ENCODE results near the gene CACNA1I. TPM values are rescaled to one million over a fixed set of nuclear protein-coding genes. Genes with fewer than 3 reads are reported as not detected.
A peak's percentile ranks its signal among the peaks of the same experiment; 100 is the strongest.

CACNA1I gene
- total RNA-seq, 1 donor from 2014 or later, result 0.07 TPM

DNA sequence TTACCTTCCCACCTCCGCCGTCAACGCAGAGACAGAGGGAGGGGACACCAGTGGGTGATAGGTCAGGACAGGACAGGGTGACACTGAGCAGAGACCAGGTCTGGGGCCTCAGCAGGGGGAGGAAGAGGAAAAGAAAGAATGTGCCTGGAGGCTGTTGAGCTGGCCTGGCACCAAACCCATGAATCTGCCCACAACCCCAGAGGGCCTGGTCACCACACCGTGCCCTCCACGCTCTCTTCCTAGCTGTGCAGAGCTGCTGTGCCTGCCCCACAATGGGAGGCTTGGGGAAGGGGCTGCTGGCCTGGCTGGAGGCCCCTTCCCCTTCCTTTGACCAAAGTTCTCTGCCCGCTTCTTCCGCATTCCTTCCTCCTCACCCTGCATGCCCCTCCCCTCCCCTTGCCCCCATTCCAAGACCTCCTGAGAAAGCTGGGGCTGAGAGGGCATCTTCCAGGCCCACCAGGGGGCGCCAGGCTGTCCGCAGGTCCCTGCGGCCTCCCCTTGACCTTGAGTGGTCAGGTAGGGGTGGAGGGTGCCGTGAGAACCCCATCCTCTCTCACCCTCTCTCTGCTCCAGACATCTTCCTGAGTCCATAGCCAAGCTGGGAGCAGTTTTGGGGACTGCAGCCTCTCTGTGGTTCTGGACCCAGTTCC lies 11.0 kb upstream of the CACNA1I start:
- Mint-ChIP-seq H3K27me3 (ENCODE audit: low read depth) (peaks cover 67% of the 10 kb centered on the region), H3K4me1 (peaks cover 5% of the 10 kb centered on the region), H3K9me3 (no peaks in the 10 kb centered on the region), H3K4me3 (no peak overlapping the region), H3K36me3 (ENCODE audit: low read depth) (no peaks in the 10 kb centered on the region), H3K27ac (ENCODE audit: unreplicated experiment) (no peak overlapping the region)
- TF ChIP-seq, protein P1, sequence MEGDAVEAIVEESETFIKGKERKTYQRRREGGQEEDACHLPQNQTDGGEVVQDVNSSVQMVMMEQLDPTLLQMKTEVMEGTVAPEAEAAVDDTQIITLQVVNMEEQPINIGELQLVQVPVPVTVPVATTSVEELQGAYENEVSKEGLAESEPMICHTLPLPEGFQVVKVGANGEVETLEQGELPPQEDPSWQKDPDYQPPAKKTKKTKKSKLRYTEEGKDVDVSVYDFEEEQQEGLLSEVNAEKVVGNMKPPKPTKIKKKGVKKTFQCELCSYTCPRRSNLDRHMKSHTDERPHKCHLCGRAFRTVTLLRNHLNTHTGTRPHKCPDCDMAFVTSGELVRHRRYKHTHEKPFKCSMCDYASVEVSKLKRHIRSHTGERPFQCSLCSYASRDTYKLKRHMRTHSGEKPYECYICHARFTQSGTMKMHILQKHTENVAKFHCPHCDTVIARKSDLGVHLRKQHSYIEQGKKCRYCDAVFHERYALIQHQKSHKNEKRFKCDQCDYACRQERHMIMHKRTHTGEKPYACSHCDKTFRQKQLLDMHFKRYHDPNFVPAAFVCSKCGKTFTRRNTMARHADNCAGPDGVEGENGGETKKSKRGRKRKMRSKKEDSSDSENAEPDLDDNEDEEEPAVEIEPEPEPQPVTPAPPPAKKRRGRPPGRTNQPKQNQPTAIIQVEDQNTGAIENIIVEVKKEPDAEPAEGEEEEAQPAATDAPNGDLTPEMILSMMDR (conservative IDR thresholded peaks at IDR 0.05), result peak; percentile 53
- DNase-seq (ENCODE audit: low read depth, low spot score), result no peak

DNA sequence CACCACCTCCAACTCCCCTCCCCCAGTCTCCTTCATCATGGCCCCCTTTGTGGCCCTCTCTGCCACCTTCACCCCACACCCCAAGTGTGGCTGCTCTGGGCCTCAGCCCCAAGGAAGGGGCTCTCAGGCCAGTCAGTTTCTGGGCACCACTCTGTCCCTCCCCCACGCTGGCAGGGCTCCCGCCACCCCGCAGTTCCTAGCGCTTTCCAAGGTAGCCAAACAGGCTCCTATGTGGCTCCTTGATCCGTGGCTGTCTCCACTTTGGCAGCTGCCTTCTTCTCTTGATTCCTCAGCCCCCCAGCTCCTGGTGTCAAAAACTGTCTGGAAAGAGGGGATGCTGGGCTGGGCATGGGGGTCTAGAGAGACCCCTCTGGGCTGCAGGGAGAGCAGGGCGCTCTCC lies 10.4 kb upstream of the CACNA1I start:
- TF ChIP-seq, protein P1 (conservative IDR thresholded peaks at IDR 0.05), result no peak
- peaks cover 63% of the 10 kb centered on the region for H3K27me3 Mint-ChIP-seq (ENCODE audit: low read depth)
- peaks cover 5% of the 10 kb centered on the region for H3K4me1 Mint-ChIP-seq
- no peak for DNase-seq (ENCODE audit: low read depth, low spot score)
- H3K27ac Mint-ChIP-seq (ENCODE audit: unreplicated experiment), result no peak overlapping the region
- no peak overlapping the region for H3K4me3 Mint-ChIP-seq
- no peaks in the 10 kb centered on the region for H3K36me3 Mint-ChIP-seq (ENCODE audit: low read depth)
- no peaks in the 10 kb centered on the region for H3K9me3 Mint-ChIP-seq

DNA sequence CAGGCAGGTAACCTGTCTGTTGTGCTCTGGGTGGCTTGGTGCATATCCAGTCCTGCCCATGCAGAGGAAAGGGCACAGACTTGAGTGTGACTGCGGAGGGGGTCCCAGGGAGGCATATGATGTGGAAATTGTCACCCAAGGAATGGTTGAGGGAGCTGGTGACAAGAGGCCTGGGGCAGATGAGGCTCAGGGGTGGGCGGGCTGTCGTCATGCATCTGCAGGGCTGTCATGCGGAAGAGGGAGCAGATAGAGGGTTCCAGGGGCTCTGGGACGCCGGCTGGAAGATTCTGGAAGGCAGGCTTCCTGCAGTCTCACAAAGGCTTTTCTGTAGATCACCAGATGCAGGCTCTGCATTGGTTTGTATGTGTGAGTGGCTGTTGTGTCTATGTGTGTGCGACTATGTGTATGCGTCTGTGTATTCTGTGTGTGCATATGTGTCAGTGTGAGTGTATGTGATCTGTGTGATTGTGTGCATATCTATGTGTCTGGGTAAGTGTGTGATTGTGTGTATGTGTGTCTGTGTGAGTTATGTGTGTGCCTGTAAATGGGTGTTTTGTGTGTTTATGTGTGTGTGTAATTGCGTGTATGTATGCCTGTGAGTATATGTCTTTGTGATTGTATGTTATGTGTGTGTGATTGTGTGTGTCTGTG lies 7.6 kb upstream of the CACNA1I start:
- Mint-ChIP-seq H3K36me3 (ENCODE audit: low read depth) (no peaks in the 10 kb centered on the region), H3K9me3 (peaks cover 7% of the 10 kb centered on the region), H3K27ac (ENCODE audit: unreplicated experiment) (no peak overlapping the region), H3K4me3 (no peak overlapping the region), H3K4me1 (no peaks in the 10 kb centered on the region), H3K27me3 (ENCODE audit: low read depth) (peaks cover 39% of the 10 kb centered on the region)
- DNase-seq (ENCODE audit: low read depth, low spot score), result no peak
- TF ChIP-seq, protein P1 (conservative IDR thresholded peaks at IDR 0.05), result no peak

- peaks cover 33% of the 10 kb centered on the region for H3K27me3 Mint-ChIP-seq (ENCODE audit: low read depth)
- TF ChIP-seq, protein P1 (conservative IDR thresholded peaks at IDR 0.05), result no peak
- no peak for DNase-seq (ENCODE audit: low read depth, low spot score)
- peaks cover 7% of the 10 kb centered on the region for H3K9me3 Mint-ChIP-seq
- no peak overlapping the region for H3K4me3 Mint-ChIP-seq
- no peaks in the 10 kb centered on the region for H3K36me3 Mint-ChIP-seq (ENCODE audit: low read depth)
- H3K4me1 Mint-ChIP-seq, result no peaks in the 10 kb centered on the region
- H3K27ac Mint-ChIP-seq (ENCODE audit: unreplicated experiment), result no peak overlapping the region
These were observed 6.8 kb upstream of the CACNA1I start for GRCh38 chr22:39563571-39564428.

GRCh38 chr22:39565414-39565944 lies 5.1 kb upstream of the CACNA1I start:
- Mint-ChIP-seq H3K36me3 (ENCODE audit: low read depth) (no peaks in the 10 kb centered on the region), H3K27ac (ENCODE audit: unreplicated experiment) (no peak overlapping the region)

More at GRCh38 chr22:39565414-39565944, 5.1 kb upstream of the CACNA1I start:
- peaks cover 16% of the 10 kb centered on the region for H3K27me3 Mint-ChIP-seq (ENCODE audit: low read depth)
- no peaks in the 10 kb centered on the region for H3K4me1 Mint-ChIP-seq
- peaks cover 7% of the 10 kb centered on the region for H3K9me3 Mint-ChIP-seq
- H3K4me3 Mint-ChIP-seq, result no peak overlapping the region
- TF ChIP-seq, protein P1 (conservative IDR thresholded peaks at IDR 0.05), result no peak
- no peak for DNase-seq (ENCODE audit: low read depth, low spot score)
